Right lobe of liver (tissue), 4 donors: Measurements from ENCODE around the gene TTC28.

ENCODE experiments used
- POLR2A ChIP-seq: fragments of 450-650 bp; IDR thresholded peaks from one replicate; pipeline ENCODE4 v1.6.1; 2017; ENCODE audit warnings: antibody characterized with exemption, mild to moderate bottlenecking
- TF ChIP-seq, protein P1 (sequence below), 4 donors: fragments of 200-600 bp in 3 of 4; fragments of 450-650 bp in 1 of 4; IDR thresholded peaks; one replicate each; pipeline versions ENCODE4 v1.5.1 to v1.8.0; 2016 to 2022; ENCODE audit warnings: antibody characterized with exemption in 4 of 4, mild to moderate bottlenecking in 2 of 4
- donor health status: DM: no; HTN: no; CAD: no.
- donor health status: DM: no; HTN: no; CAD: no.
- donor health status: DM: no; HTN: yes; CAD: no.

DNA sequence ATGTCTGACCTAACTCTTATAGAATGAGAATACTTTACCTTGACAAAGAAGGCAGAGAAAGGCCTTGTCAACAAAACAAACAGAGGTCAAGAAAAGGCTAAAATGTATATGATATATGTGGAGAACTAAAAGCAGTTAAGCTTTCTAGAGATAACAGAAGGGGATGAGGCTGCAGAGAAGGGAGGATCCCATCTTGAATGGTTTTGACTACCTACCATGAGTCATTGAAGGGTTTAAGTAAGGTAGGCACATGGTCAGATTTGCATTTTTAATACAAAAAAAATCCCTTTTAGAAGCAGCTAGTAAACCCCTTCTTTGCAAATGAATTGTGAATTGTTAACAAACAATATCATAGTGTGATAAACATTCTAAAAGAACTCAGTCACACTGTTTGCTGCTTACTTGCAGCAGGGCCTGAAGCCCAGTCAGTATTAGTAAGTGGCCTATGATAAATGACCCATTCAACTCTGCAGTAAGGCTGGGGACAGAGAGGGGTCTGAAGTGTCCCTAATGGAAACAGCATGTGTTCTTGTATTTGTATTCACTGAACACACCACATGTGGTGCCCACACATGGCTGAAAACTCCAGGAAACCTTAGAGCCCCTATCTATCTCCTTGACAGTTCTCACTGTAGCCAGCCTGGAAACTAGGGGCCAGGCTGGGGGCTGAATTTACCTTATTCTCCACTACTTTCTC, 431.8 kb downstream of the TTC28 start:
- TF ChIP-seq, protein P1, sequence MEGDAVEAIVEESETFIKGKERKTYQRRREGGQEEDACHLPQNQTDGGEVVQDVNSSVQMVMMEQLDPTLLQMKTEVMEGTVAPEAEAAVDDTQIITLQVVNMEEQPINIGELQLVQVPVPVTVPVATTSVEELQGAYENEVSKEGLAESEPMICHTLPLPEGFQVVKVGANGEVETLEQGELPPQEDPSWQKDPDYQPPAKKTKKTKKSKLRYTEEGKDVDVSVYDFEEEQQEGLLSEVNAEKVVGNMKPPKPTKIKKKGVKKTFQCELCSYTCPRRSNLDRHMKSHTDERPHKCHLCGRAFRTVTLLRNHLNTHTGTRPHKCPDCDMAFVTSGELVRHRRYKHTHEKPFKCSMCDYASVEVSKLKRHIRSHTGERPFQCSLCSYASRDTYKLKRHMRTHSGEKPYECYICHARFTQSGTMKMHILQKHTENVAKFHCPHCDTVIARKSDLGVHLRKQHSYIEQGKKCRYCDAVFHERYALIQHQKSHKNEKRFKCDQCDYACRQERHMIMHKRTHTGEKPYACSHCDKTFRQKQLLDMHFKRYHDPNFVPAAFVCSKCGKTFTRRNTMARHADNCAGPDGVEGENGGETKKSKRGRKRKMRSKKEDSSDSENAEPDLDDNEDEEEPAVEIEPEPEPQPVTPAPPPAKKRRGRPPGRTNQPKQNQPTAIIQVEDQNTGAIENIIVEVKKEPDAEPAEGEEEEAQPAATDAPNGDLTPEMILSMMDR (IDR thresholded peaks at IDR 0.05): no peak
- TF ChIP-seq POLR2A: no peak
